ENCODE data around the gene MYO7B.

MYO7B gene

DNA sequence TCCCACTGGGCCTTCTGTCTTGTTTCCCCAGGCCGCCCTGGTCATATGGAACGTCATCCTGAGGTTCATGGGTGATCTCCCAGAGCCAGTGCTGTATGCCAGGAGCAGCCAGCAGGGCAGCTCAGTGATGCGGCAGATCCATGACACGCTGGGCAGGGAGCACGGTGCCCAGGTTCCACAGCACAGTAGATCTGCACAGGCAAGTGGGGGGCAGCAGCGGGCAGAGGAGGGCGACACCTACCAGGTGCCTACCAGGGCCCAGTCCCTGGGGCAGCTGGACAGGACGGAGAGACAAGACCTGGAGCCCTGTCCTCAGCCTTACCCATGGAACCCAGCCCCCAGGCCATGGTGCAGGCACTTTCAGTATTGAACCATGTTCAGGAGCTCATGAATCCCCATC is 74.3 kb downstream of the MYO7B start:
- DNase-seq (ENCODE audit: low read depth) = no peak

DNA sequence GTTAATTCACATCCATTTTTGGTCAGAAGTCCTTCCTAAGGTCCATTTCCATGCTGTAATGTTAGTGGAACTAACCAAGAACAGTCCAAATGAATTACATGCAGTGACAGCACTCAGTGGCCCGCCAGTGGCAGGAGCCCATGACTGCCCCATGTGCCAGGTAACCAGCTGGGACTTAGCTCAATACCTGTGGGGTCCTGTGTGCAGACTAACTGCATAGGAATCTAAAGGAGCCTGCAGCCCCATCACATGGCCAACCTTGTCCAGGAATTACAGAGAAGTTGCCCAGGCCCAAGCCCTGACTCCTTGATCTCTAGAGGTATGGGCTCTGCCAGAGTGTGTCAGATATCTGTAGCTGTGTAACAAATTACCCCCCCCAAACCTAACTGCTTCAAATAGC is 75.1 kb downstream of the MYO7B start:
- no peak for DNase-seq (ENCODE audit: low read depth)

DNA sequence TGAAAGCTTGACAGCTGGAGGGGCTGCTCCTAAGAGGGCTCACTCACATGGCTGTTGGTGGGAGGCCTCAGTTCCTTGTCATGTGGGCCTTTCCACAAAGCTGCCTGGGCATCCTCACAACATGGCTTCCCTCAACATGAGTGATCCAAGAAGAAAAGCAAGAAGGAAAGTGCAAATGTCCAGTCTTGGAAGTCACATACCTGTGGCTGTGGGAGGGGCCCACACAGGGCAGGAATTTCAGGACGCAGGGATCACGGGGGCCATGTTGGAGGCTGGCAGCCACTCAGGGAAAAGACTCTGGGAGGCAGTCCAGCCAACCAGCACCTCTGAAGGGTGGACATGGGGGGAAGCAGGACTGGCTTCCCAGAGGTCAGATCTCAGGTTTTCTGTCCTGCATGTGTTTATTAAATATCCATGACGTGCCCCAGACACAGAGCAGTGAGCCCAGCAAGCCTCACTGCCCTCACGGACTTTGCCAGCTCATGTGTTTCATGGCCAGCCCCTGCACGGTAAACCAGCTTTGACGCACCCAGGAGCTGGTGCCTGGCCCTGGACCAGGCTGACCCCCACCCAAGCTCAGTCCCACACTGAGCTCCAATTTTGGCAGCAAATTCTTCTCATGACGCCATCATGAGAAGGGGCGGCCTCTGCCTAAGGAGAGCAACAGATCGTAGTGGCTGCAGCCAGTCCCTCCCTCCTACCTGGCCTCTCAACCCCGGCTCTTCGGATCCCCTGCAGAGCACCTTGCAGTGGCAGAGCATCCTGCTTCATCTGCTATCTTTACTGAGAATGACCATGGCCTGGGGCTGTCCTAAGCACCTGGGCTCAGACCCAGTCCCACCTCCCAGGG is 75.8 kb downstream of the MYO7B start:
- no peak for DNase-seq (ENCODE audit: low read depth)

DNA sequence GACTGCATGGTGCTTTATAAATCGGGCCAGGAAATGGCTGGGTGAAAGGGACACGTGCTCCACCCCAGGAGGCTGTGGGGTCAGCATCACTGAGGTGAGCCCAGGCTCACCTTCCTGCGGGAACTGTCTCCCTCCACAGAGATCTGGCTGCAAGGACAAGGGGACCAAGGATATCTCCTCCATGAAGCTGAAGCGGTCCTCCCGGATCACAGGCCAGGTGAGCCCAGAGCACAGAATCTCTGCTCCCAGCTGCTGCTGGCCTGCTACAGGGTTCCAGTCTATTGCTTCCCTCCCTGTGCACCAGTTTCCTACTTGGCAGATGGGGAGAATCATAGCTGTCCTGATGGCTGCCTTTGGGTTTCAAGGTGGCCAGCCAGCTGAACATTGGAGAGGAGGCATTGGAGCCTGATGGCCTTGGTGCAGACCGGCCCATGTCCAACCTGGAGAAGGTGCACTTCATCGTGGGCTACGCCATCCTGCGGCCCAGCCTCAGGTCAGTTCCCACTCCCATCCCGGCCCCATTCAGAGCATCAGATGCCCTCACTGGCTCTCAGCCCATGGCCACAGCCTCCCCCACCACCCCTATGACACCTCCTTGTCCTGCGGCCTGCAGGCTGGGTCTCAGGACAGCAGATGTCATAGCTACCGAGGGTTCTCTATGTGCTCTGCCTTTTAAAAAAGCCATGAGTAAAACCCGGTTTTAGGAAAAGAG is 76.8 kb downstream of the MYO7B start:
- no peak for DNase-seq (ENCODE audit: low read depth)

DNA sequence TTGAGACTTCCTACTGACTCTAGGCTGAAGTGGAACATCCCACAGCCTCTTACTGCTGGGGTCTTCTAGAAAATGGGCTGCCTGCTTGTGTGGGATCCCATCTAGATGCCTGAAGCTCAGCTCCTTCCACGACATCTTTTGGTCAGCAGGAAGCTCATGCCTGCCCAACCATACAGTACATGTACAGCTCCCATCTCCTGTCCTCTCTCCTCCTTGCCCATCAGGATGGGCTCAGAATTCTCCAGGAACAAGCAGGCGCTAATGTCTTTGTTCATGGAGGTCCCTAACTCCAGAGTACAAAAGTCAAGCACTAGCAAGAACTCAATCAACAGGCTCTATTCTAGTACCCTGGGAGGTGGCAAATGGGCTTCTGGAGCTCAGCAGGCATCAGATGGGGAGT is 78.8 kb downstream of the MYO7B start:
- DNase-seq (ENCODE audit: low read depth) = no peak

DNA sequence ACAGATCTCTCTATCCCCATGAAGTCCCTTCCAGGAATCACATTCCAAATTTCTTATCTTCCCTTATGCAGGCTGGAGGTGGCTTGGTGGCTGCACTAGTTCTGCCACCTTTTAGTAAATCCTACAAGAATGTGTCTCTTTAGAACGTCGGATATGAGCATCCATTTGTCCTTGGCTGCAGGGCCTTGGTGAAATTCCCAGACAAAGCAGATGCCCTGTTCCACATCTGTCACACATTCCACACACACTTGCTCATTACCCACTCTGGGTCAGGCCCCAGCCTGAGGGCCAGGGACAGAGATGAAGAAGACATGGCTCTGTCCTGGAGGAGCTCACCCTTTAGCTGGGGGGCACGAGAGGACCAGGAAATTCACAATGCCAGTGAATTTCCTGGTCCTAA is 79.2 kb downstream of the MYO7B start:
- DNase-seq (ENCODE audit: low read depth) = no peak

DNA sequence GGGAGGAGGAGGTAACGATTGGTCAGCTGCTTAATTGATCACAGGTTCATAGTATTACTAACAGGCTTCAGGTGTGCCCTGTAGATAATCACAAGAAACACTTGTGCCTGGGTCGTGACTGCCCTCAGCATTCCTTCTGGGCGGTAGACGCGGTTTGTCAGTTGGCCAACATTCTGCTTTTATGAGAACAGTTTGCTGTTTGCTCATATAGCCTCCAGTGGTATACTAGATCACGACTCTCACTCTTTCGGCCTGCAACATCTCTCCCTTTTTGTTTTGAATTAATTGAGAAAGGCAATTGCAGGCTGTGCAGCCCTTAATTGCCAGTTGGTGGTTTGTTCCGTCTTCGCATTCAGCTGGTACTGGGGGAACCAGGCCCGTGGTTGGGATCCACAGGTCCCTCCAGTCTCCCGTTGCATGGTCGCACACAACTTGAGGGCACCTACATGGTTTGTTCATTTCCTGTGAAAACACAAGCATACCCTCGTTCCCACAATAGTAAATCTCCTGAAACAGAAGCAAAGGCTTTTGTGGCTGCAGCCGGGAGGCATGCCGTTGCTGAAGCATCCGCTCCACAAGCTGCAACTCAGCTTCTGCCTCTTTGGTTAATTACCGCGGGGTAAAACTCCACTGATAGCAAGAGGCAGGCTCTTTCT is 80.2 kb downstream of the MYO7B start:
- no peak for DNase-seq (ENCODE audit: low read depth)

DNA sequence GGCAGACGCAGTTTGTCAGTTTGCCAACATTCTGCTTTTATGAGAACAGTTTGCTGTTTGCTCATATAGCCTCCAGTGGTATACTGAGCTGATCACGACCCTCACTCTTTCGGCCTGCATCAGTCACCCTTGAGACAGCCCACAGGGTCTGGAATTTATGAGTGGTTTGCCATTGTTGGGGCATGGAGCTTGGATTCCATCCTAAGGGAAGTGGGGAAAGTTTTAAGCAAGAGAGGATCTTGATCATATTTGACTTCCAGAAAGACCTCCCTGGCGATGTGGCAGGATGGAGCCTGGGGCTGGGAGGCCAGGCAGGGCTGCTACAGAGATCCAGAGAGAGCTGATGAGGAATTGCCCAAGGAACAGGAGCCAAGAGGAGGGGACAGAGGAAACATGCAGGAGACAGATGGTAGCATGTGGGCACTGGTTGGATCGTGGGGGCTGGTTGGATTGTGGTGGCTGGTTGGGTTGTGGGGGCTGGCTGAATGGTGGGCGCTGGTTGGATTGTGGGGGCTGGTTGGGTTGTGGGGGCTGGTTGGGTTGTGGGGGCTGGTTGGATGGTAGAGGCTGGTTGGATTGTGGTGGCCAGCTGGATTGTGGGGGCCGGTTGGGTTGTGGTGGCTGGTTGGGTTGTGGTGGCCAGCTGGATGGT is 83.2 kb downstream of the MYO7B start:
- DNase-seq (ENCODE audit: low read depth) = no peak

DNA sequence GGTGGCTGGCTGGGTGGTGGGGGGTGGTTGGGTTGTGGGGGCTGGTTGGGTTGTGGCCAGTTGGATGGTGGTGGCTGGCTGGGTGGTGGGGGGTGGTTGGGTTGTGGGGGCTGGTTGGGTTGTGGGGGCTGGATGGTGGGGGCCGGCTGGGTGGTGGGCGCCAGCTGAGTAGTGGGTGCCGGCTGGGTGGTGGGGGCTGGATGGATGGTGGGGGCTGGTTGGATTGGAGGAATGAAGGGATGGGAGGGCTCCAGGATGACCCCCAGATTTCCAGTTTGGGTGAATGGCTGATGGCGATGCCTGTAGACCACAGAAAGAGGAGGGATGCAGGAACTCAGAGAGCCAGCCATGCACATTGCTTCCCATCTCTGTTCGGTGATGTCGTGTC is 83.7 kb downstream of the MYO7B start:
- no peak for DNase-seq (ENCODE audit: low read depth)

DNA sequence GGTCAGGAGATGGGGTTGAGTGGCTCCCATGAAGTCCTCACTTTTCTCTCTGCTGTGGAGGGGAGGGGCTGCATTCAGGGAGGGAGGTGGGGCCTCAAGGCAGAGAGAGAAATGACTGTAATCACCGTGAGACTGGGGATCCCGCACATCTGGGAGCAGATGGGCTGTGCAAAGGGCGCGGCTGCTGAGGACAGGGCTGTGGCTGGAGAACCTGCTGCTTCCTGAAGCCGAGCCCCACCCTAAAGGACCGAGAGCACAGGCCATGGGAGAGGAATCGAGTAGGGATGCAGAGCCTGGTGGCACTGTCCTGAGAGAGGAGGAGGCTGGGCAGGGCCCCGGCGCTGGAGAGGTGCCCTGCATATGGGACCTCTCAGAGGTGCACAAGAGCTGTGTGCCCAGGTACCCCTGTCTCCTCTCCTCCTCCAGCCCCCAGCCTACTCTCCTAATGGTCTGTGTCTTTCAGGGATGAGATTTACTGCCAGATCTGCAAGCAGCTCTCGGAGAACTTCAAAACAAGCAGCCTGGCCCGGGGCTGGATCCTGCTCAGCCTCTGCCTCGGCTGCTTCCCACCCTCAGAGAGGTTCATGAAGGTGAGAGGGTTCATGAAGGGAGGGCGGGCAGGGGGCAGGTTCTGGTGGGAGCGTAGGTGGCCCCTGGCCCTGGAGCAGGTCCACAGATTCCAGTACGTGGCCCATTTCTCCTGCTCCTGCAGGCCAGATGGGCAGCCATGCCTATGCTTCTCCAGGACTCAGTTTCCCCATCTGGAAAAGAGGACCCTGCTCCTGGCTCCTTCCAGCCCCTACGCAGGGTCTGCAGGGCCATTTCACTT is 84.6 kb downstream of the MYO7B start:
- no peak for DNase-seq (ENCODE audit: low read depth)

DNA sequence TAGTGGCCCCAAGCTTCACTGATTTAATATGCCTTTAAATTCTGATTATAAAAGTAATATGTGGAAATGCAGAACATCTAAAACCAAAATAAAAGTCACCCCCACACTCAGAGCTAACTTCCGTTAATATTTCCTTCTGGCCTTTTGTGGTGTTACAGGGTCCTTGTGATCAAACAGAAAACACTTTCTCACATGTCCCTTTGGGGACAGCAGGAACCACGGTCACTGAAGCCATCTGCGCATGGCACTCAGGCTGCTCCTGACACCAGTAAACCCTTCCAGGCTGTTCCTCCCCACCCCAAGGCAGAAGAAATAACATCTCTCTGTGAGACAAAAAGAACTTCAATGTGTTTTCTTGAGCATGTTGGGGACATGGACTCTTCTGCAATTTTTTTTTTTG is 85.4 kb downstream of the MYO7B start:
- DNase-seq (ENCODE audit: low read depth) = no peak

DNA sequence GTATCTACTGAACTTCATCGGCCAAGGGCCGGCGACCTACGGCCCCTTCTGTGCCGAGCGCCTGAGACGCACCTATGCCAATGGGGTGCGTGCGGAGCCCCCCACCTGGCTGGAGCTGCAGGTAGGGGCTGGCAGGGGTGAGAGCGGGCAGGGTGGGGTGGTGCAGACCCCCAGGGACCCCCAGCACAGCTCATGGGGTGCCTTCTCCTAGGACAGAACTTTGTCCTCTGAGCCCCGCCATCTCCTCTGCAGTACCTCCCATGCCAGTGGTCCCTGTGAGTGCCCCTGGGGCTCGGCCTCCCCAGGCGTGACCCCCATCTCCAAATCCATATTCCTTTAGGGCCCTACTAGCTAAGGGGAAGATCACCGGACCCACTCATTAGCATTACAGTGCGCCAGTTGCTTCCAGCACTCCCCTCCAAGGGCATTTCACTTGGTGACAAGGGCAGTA is 86.5 kb downstream of the MYO7B start:
- no peak for DNase-seq (ENCODE audit: low read depth)

DNA sequence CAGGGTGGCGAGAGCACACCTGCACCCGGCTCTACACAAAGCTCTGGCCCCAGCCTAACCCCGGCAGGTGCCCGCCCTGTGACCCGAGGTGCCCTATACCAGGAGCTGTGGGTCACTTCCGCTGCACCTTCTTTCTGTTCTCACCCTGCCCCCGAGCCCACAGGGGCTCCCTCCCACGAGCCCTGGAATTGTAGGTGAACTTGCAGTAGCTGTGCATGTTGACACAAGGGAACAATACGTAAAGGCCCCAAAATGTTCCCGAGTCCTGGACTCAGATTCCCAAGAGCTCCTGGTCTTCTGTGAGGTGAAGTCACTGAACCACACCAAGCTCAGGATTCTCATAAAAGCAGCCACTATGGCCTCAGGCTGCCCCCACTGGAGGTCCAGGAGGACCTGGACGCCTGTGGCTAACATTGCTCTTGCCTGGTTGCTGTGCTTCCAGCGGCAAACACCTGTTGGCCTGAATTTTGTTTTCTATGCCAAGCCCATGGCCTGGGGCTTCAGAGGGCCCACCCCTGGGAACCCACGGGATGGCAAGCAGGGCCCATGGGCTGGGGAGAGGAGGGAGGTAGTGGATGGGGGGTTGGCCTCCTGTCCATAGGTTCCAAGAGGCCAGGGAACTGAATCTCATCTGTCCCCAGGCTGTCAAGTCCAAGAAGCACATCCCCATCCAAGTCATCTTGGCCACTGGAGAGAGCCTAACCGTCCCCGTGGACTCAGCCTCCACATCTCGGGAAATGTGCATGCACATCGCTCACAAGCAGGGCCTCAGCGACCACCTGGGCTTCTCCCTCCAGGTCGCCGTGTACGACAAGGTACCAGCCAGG is 87.3 kb downstream of the MYO7B start:
- no peak for DNase-seq (ENCODE audit: low read depth)

DNA sequence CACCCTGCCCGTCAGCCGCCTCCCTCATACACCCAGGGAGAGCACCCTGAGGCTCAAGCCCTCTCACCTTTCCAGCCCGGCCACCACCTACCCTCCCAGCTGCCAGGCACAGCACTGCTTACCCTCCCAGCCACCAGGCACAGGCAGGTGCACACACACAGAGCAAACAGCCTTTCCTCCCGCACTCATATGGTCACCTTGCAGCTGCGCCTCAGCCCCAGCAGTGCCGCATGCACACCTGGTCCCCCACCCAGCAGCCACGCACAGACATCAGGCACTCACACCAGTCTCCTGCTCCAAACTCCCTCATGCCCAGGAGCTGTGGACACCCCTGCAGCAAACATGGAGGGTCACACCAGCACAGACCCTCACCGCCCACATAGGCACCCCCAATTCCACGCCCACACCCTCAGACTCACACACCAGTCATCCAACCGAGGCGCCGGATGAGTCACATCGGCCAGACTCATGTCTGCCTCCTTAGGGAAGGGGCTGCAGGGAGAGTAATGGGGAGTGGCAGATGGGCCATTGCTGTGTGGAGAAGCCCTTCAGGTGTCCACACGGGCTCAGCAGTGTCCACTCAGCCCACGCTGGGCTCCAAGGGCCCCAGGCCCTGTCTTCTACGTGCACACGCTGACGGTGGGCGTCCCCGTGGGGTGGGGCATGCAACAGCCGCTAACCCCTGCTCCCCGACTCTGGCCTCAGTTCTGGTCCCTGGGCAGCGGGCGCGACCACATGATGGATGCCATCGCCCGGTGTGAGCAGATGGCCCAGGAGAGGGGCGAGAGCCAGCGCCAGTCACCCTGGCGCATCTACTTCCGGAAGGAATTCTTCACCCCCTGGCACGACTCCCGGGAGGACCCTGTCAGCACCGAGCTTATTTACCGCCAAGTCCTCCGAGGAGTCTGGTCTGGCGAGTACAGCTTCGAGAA is 88.2 kb downstream of the MYO7B start:
- DNase-seq (ENCODE audit: low read depth) = no peak

DNA sequence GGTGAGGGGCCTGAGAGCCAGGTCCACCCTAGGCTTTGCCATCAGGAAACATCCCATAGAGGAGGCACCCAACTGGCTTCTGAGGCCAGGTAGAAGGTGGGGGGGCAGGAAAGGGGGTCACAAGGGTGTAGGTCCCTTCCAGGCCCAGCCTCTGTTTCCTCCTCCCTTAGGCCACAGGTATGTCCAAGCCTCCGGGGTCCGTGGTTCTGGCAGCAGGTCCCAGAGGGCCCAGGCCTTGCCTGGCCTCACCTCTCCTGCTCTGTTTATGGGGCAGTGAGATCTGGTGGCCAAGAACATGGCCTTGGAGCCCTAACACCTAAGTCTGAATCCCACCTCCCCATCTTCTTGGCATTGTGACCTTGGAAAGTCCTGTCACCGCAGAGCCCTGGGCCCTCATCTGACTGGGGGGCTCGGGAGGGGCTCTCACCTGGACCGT is 88.9 kb downstream of the MYO7B start:
- DNase-seq (ENCODE audit: low read depth) = no peak

DNA sequence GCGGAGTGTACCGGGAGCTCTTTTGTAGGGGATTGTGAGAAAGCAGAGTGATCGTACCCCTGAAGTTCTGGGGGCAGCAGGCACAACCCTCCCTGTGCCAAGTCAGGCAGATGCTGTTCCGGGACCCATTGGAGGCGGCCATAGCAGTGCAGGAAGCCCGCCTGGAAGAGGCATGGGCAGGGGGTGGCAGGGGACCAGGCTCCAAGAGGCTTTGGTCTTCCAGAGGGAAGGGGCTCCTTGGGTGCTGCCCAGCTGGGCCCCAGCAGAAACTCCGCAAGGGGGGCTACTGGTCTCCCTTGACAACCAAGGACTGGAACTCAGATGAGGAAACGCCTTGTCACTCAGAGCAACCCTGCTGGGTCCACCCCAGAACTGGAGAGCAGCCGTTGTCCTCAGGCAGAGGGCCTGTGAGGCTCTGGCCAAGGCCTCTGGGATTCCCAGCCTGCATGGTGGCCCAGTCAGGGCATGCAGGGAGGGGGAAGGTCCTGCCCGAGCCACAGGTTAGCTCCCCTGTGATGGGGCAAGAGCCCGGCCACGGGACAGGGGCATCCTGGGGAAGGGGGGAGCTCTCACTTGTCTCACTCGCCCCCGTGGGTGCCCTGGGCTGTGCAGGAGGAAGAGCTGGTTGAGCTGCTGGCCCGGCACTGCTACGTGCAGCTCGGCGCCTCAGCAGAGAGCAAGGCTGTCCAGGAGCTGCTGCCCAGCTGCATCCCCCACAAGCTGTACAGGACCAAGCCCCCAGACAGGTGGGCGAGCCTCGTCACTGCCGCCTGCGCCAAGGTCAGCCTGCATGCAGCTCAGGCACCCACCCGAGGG is 89.5 kb downstream of the MYO7B start:
- DNase-seq (ENCODE audit: low read depth) = no peak

DNA sequence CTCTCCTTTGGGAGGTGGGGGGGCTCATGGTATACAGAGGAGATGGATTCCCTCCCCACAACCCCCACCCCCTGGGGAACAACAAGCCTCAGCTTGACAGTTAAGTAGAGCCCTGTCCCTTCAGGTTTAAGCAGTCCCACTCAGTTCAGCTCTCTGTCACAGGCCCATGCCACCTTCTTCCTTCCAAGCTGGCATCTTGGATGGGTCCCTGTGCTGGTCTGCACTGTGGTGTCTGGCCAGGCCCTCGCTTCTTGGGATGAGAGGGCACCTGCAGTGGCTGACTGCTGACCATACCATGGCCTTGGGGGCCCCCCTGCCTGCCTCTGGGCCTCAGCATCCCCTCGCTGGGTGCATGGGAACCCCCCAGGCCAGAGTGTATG is 90.1 kb downstream of the MYO7B start:
- no peak for DNase-seq (ENCODE audit: low read depth)

DNA sequence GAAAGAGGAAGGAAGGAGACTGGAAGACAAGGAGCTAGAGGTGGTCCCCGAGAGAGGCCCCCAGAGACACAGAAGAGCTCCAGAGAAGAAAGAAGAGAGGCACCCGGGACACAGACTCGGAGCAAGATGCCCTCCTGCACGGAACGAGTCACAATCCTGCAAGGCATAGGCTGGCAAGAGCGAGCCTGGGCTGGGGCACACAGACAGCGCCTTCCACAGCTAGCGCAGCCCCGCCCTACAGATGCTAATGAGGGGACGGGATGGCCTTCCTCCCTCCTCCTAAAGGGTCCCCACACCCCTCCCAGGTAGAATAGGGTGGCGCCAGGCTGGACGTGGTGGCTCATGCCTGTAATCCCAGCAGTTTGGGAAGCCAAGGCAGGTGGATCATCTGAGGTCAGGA is 90.7 kb downstream of the MYO7B start:
- DNase-seq (ENCODE audit: low read depth) = no peak
